Measurements from ENCODE around the gene ABLIM2.

Gene ABLIM2

DNA sequence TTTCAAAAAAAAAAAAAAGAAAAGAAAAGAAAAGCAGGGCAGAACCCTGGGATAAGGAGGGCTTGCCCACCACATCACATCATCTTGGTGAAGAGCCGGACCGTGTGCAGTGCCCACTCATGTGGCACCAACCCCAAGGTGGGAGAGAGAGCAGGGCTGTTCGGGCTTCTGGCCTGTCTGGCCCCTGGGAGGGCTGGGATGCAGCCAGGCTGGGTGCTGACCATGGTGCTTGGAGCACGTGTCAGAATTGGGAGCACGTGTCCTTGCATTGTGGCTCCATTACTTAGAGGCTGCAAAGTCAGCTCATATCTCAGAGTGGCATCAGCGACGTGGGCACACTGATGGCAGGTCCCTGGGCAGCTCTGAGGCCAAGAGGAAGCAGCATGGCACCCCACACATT lies 118.0 kb downstream of the ABLIM2 start:
- DNase-seq, result no peak

GRCh38 chr4:8039853-8040252 lies 118.8 kb downstream of the ABLIM2 start:
- no peak for DNase-seq

DNA sequence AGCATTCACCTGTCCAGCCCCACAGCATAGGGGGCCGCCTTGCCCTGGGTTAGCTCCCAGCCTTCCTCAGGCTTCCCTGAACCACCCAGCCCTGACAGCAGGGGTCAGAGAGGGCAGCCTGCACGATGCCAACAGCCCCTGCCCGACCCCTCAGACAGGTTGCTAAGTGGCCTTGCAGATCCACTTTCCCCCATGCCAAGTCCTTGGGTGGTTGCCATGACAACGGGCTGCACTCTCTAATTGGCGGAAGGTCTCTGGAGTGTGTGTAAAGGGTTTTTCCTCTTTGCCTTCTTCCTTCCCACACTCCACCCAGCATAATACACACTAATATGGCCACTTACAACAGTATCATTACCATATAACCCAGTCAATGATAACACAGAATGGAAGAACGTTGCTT lies 119.3 kb downstream of the ABLIM2 start:
- peak in 1 of 4 experiments; percentile 6 for DNase-seq

- DNase-seq, result no peak
Measured at GRCh38 chr4:8038719-8039251, 119.8 kb downstream of the ABLIM2 start.

DNA sequence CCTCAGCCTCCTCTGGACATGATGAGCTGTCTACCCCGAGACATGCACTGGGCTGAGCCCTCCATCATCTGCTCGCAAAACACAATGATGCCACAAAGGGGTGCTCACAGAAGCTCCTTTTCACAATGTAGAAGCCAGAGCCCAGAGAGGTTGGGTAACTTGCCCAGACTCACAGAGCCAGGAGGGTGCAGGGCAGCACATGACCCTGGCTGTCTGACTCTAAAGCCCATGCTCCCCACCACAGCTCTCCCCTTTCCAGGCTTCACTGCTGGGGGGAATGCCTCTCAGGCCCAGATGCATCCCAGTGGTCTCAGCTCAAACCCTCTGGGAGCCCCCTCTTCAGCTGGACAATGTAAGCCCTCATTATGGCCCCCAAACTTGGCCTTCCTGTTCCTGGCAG lies 120.5 kb downstream of the ABLIM2 start:
- no peak for DNase-seq

DNA sequence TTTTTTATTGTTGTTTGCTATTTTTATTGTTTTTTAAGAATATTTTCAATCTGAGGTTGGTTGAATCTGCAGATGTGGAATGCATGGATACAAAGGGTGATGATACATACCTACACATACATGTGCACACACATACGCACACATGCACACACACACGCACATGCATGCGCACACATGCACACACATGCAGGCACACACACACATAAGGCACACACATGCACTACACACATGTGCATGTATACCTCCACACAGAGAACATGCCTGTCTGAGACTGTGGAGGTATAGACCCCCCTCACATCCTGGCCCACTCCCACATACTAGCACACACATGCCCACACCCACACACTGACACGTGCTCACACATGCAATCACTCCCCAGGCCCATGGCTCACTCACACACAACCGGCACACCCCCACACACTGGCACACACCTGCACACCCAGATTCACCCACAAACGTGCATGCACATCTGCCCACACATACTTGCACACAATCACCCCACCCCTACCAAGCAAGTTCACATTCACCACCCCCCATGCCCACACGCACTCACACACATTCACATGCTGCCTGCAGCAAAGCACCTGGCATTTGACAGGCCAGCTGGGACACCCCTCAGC lies 121.4 kb downstream of the ABLIM2 start:
- no peak for DNase-seq

DNA sequence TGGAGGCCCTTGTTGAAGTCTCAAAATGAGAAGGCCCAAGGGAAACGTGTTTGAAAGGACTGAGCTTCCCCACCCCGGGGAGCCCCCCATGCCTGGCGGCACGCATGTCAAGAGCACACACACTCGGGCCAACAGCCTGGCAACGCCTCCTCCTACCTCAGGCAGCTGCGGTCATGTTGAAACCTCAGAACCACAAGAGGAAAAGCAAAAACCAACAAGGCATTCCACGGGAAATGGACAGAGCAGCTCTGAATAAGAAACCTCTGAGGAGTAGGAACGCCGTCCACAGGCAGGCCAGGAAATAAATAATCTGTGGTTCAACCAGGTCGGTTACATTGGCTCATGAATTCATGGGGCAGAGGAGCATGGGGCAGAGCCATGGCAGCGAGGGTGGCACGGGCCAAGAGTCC lies 123.2 kb downstream of the ABLIM2 start:
- DNase-seq, result no peak

- DNase-seq, result no peak
Measured at GRCh38 chr4:8033829-8034528, 124.6 kb downstream of the ABLIM2 start.

GRCh38 chr4:8033067-8033755 lies 125.4 kb downstream of the ABLIM2 start:
- DNase-seq, result no peak

DNA sequence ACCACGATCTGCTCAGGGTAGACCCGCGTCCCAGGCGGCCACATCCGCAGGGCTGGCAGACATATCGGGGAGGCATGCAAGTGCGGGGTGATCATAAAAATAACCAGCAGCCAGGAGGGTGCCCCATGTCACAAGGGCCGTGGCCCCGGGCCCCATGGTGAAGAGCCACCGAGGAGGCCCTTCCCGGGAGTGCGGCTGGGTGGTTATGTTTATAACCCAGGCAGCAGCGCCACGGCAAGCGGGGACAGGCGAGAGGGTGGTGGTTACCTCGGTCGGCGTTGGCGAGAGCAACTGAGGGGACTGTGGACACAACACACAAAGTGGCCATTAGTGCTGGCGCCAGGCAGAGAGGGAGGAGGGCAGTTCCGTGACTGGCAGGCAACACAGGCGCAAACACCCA lies 126.2 kb downstream of the ABLIM2 start:
- no peak for DNase-seq

DNA sequence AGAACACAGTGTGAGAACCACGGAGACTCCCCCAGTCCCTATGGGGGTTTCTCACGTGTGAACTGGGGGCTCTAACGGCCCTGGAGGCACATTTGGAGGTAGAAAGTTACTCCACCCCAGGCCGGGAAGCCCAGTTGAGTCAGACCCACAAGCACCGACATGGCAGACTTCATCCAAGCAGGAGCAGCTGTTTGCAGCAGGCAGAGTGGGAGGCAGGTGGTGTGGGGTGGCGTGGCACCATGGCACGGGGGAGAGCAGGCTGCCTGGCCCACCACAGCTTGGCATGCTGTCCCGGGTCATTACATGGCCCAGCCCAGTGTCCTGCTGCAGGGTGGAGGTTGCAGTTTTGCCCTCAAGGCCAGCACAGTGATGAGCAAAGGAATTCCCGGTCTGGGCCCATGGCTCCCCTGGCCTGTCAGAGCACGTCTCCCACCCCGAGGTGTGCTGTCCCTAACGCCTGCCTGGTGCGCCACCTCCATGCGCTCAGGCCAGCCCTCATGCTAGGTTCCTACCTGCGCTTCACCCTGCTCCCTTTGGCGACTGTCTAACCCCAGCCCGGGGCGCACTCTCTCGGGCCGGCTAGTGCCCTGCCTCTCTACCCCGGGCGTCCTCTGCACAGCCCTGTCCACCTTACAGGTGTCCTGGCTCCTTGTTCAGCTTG lies 128.4 kb downstream of the ABLIM2 start:
- DNase-seq, result no peak

DNA sequence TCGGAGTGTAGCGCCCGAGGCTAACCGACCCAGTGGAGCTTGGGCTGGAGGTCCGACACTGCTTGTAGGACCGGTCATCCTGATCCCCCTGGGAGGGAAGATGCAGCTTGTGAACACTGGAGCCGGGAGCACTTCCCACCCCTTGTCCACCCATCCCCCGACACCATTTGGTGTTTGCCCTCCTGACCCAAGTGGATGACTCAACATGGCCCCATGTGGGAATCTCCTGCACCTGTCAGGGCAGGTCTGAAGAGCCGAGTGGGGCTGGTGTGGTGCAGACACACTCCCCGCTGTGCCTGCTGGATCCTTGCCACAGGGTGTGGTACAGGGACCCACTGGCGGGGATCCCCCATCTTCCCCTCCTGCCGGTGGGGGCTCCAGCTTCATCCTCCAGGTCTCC lies 128.9 kb downstream of the ABLIM2 start:
- no peak for DNase-seq

- DNase-seq, result no peak
Measured at GRCh38 chr4:8028884-8029568, 129.6 kb downstream of the ABLIM2 start.

DNA sequence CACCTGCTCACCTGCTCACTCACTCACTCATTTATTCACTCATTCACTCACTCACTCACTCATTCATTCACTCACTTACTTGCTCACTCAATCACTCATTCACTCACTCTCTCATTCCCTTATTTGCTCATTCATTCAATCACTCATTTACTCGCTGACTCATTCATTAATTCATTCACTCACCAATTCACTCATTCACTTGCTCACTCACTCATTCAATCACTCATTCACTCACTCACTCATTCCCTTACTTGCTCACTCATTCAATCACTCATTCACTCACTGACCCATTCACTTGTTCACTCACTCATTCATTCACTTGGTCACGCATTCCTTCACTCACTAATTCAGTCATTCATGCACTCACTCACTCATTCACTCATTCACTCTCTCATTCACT lies 130.2 kb downstream of the ABLIM2 start:
- no peak for DNase-seq

DNA sequence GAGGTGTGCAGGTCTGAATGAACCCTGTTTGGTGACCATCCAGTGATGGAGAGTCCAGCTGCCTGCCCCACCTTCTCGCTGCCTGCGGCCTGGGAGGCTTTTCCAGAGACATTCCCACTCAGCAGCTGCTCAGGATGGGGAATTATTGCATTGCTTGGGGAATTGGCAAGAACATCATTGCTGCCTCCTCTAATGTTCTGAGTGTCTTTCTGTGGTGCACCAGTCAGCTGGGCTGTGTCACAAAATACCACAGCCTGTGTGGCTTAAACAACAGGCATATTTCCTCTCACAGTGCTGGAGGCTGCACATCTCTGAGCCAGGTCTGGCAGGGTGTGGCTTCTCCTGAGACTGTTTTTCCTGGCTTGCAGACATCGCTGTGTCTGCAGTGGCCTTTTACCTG lies 132.2 kb downstream of the ABLIM2 start:
- no peak for DNase-seq

GRCh38 chr4:8025668-8026067 lies 132.9 kb downstream of the ABLIM2 start:
- DNase-seq, result no peak

GRCh38 chr4:8024073-8024786 lies 134.4 kb downstream of the ABLIM2 start:
- DNase-seq, result no peak

GRCh38 chr4:8023696-8024033 lies 134.9 kb downstream of the ABLIM2 start:
- no peak for DNase-seq

DNA sequence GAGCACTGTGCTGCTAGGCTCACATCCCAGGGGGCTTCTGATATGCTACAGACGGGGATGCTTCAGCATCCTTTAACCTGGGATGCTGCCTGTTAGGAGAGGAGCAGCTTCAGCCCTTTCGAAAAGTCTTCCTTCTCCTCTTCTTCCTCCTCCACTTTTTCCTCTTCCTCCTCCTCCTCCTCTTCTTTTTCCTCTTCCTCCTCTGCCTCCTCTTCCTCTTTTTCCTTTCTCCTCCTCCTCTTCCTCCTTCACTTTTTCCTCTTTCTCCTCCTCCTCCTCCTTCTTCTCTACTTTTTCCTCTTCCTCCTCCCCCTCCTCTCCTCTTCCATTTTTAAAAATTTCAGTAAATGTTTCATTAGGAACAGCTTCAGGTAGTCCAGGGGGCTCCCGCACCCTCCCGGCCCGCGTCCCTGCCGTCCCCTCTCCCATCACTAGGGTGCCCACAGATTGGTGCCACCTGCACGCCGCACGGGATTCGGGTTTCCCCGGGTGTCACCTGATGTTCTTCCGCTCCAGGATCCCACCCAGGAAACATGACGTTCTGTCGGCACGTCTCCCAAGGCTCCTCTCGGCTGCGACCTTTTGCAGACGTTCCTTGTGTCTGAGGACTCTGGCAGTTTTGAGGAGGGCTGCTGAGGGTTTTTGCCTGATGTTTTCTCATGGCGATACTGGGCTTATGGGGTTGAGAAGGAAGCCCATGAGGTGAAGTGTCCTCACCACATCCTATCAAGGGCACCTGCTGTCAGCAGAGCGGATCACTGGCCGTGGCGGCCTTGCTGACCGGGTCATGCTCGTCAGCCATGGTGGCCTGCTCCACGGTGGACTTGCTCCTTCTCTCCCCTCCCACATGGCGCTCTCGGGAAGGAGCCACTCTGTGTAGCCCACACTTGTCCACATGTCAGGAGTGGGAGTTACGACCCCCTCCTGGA lies 135.6 kb downstream of the ABLIM2 start:
- DNase-seq, result no peak

DNA sequence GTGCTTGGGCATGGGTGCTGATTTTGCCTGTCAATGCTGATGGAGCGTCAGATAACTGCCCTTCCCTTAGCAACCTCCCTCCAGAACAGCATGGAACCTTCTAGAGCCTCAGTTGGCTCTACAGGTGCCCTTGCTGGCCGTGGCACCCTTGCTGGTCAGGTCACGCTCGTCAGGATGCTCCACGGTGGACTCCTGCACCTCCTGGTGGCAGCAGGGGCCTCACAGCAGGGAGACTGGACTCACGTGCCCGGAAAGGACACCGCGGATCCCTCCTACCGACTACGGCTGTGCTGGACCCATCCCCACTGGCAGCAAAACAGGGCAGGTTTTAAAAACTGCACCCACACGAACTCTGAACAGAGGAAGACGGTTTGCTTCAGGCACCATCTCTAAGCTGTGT lies 136.8 kb downstream of the ABLIM2 start:
- no peak for DNase-seq
